Glutamatergic neuron (in vitro differentiated cells): Measurements from ENCODE around the gene SLC12A3. TPM values are rescaled to one million over a fixed set of nuclear protein-coding genes. Genes with fewer than 3 reads are reported as not detected.

Experiments
- DNase-seq: peaks from one replicate; pipeline ENCODE4 v3.0.0; 2022
- H3K27ac Mint-ChIP-seq: one replicate; pipeline ENCODE4 v1.8.0; 2020; ENCODE audit warnings: mild to moderate bottlenecking, mixed read lengths, inconsistent platforms; ENCODE audit not compliant: unreplicated experiment
- H3K27me3 Mint-ChIP-seq: one replicate; pipeline ENCODE4 v1.8.0; 2020; ENCODE audit warnings: mild to moderate bottlenecking, moderate library complexity, mixed read lengths, inconsistent platforms; ENCODE audit not compliant: unreplicated experiment
- H3K36me3 Mint-ChIP-seq: one replicate; pipeline ENCODE4 v1.8.0; 2020; ENCODE audit warnings: mild to moderate bottlenecking, mixed read lengths, inconsistent platforms; ENCODE audit not compliant: unreplicated experiment
- H3K4me1 Mint-ChIP-seq: one replicate; pipeline ENCODE4 v1.8.0; 2020; ENCODE audit warnings: mild to moderate bottlenecking, low read depth, mixed read lengths, inconsistent platforms; ENCODE audit not compliant: unreplicated experiment
- H3K4me3 Mint-ChIP-seq: one replicate; pipeline ENCODE4 v1.8.0; 2020; ENCODE audit warnings: mild to moderate bottlenecking, mixed read lengths, inconsistent platforms; ENCODE audit not compliant: unreplicated experiment
- H3K9me3 Mint-ChIP-seq: one replicate; pipeline ENCODE4 v1.8.0; 2020; ENCODE audit warnings: mild to moderate bottlenecking, moderate library complexity, mixed read lengths, inconsistent platforms; ENCODE audit not compliant: unreplicated experiment
- total RNA-seq: library from RNA; stranded (reverse); fragmentation: NEBNext Ultra II Directional; extraction: Animal tissue kit (Norgen Biotek cat#: 25700); gene quantifications from one replicate; pipeline ENCODE4 v1.2.1, GENCODE V29; 2021; ENCODE audit not compliant: unreplicated experiment
- TF ChIP-seq, protein P1 (sequence below): fragments of 200-600 bp; sonication (generic); IDR thresholded peaks from one replicate; pipeline ENCODE4 v1.5.0; 2021; ENCODE audit not compliant: partially characterized antibody, unreplicated experiment

SLC12A3 gene
- total RNA-seq, 1 donor from 2014 or later, result not detected

DNA sequence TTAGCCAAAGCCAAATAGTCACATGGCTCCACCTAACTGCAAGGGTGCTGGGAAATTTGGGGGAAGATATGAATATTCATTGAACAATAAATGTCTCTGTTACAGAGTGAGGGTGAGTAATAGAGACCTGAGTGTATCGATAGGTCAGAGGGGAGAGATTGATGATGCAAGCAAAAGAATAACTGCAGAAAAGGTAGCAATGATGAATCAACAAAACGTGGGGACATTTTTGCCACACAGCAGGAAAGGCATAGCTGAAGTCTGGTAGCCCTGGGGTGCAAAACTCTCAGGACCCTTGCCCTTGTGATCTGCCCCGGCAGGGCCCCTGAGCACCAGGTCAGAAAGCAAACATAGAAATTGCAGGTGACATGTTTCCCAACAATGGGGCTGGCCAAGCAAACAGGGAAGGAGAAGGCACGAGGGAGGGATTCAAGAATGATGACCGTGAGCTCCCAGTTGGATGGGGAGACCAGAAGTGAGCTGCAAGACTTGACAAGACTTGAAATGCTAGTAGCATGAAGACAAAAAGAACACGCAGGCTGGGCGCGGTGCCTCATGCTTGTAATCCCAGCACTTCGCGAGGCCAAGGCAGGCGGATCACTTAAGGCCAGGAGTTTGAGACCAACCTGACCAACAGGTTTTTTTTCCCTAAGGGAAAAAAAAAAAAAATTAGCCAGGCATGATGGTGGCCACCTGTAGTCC, 54.2 kb downstream of the SLC12A3 start:
- no peak for DNase-seq
- Mint-ChIP-seq H3K36me3 (no peaks in the 10 kb centered on the region), H3K4me3 (no peak overlapping the region)

DNA sequence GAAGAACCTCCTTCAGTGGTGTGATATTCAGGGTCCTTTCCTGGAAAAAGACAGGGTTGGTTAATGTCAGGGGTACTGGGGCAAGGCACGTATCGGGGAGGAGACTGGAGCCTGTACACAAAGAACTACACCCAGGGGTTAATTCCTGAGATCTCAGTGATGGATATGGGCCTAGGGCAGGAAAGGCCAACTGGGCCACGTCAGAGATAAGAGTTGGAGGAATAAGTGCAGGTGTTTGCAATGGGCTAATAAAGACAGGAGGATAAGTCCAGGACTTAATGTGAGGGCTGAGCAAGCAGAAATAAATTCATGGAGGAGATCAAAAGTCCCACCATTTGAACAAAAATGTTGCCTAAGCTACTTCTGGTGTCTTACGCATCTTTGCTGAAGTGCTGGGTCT, 56.6 kb downstream of the SLC12A3 start:
- no peak overlapping the region for H3K27ac Mint-ChIP-seq
- TF ChIP-seq, protein P1, sequence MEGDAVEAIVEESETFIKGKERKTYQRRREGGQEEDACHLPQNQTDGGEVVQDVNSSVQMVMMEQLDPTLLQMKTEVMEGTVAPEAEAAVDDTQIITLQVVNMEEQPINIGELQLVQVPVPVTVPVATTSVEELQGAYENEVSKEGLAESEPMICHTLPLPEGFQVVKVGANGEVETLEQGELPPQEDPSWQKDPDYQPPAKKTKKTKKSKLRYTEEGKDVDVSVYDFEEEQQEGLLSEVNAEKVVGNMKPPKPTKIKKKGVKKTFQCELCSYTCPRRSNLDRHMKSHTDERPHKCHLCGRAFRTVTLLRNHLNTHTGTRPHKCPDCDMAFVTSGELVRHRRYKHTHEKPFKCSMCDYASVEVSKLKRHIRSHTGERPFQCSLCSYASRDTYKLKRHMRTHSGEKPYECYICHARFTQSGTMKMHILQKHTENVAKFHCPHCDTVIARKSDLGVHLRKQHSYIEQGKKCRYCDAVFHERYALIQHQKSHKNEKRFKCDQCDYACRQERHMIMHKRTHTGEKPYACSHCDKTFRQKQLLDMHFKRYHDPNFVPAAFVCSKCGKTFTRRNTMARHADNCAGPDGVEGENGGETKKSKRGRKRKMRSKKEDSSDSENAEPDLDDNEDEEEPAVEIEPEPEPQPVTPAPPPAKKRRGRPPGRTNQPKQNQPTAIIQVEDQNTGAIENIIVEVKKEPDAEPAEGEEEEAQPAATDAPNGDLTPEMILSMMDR, result no peak
- H3K9me3 Mint-ChIP-seq, result no peaks in the 10 kb centered on the region
- no peak for DNase-seq
- H3K4me1 Mint-ChIP-seq, result no peaks in the 10 kb centered on the region
- peaks cover 2% of the 10 kb centered on the region for H3K27me3 Mint-ChIP-seq
- no peak overlapping the region for H3K4me3 Mint-ChIP-seq
- no peaks in the 10 kb centered on the region for H3K36me3 Mint-ChIP-seq

More for the DNA sequence above, 54.2 kb downstream of the SLC12A3 start:
- Mint-ChIP-seq H3K4me1 (no peaks in the 10 kb centered on the region), H3K27ac (no peak overlapping the region), H3K27me3 (peaks cover 2% of the 10 kb centered on the region), H3K9me3 (no peaks in the 10 kb centered on the region)
- TF ChIP-seq, protein P1, result no peak

DNA sequence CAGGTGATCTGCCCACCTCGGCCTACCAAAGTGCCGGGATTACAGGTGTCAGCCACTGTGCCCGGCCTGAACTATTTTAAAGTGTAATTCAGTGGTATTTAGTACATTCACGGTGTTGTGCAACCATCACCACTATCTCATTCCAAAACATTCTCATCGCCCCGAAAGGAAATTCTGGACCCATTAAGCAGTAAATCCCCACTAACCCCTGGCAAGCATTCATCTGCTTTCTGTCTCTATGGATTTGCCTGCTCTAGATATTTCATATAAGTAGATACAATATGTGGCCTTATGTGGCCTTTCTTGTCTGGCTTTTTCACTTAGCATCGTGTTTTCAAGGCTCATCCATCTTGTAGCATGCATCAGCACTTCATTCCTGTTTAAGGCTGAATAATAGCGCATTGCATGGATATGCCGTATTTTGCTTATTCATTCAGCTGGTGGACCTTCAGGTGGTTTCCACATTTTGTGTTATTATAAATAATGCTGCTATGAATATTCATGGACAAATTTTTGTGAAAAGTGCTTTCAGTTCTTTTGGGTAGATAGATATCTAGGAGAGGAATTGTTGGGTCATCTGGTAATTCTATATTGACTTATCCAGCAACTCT, 58.6 kb downstream of the SLC12A3 start:
- H3K9me3 Mint-ChIP-seq, result no peaks in the 10 kb centered on the region
- no peaks in the 10 kb centered on the region for H3K4me1 Mint-ChIP-seq
- peaks cover 2% of the 10 kb centered on the region for H3K27me3 Mint-ChIP-seq
- peaks cover 5% of the 10 kb centered on the region for H3K36me3 Mint-ChIP-seq
- H3K4me3 Mint-ChIP-seq, result no peak overlapping the region
- TF ChIP-seq, protein P1, result no peak
- H3K27ac Mint-ChIP-seq, result no peak overlapping the region
- DNase-seq, result no peak

- Mint-ChIP-seq H3K27me3 (peaks cover 6% of the 10 kb centered on the region), H3K9me3 (peaks cover 5% of the 10 kb centered on the region), H3K36me3 (peaks cover 5% of the 10 kb centered on the region), H3K4me3 (no peak overlapping the region), H3K4me1 (peaks cover 7% of the 10 kb centered on the region), H3K27ac (no peak overlapping the region)
- TF ChIP-seq, protein P1, result no peak
- DNase-seq, result no peak
These were observed 62.5 kb downstream of the SLC12A3 start for GRCh38 chr16:56927471-56927870.

DNA sequence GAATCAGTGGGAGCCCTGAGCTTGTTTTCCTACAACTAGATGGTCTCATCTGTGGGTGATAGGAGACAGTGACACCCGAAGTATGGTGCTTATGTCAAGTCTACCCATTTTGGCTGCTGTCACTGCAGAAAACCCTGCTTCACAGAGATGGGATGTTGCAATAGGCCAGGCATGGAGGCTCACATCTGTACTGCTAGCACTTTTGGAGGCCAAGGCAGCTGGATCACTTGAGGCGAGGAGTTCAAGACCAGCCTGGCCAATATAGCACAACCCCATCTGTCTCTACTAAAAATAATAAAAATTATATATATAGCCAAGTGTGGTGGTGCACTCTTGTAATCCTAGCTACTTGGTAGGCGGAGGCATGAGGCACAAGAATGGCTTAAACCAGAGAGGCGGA, 64.6 kb downstream of the SLC12A3 start:
- Mint-ChIP-seq H3K4me1 (peaks cover 7% of the 10 kb centered on the region), H3K36me3 (peaks cover 5% of the 10 kb centered on the region), H3K4me3 (no peak overlapping the region), H3K9me3 (peaks cover 11% of the 10 kb centered on the region), H3K27ac (no peak overlapping the region), H3K27me3 (peaks cover 8% of the 10 kb centered on the region)
- TF ChIP-seq, protein P1, result no peak
- no peak for DNase-seq
